GM12891 (cell line): ENCODE data around the gene COL4A2.
"Not testable (repeated sequence)": the region's sequence is repeated elsewhere in the genome, so short reads cannot be mapped to it uniquely, and the experiment has no call there.

Experiments used
- POLR2A ChIP-seq: IDR thresholded peaks from 2 replicates; pipeline ENCODE4 v1.6.1; 2011; ENCODE audit warnings: low read depth, low read length, control low read depth
- POLR2AphosphoS5 ChIP-seq: IDR thresholded peaks from 2 replicates; pipeline ENCODE4 v1.6.1; 2011; ENCODE audit warnings: low read depth, low read length, control low read depth
- SPI1 ChIP-seq: IDR thresholded peaks from 2 replicates; pipeline ENCODE4 v1.6.1; 2011; ENCODE audit warnings: low read depth, low read length, control low read depth
- TAF1 ChIP-seq: IDR thresholded peaks from 2 replicates; pipeline ENCODE4 v1.6.1; 2011; ENCODE audit warnings: low read depth, low read length, control low read depth

DNA sequence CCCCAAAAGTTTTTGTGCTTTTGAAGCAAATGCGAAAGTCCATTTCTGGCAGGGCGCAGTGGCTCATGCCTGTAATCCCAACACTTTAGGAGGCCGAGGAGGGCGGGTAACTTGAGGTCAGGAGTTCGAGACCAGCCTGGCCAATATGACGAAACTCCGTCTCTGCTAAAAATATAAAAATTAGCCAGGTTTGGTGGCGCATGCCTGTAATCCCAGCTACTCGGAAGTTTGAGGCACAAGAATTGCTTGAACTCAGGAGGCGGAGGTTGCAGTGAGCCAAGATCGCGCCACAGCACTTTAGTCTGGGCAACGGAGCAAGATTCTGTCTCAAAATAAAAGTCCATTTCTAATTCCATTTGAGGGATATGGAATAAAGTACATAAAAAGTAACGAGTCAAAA is 88.5 kb downstream of the COL4A2 start:
- not testable (repeated sequence) for TF ChIP-seq TAF1, SPI1, POLR2AphosphoS5, POLR2A
